DMS153 (cell line): Measurements from ENCODE around the gene SLC17A9.

Source experiments
- DNase-seq: peaks from one replicate; lab custom pipeline; 2025; lab: John Stamatoyannopoulos, UW

Gene SLC17A9

GRCh38 chr20:62969179-62969760 is 16.8 kb downstream of the SLC17A9 start:
- no peak for DNase-seq

- no peak for DNase-seq
Measured at GRCh38 chr20:62969939-62970306, 17.4 kb downstream of the SLC17A9 start.

- no peak for DNase-seq
Measured at GRCh38 chr20:62970307-62971210, 18.1 kb downstream of the SLC17A9 start.

- DNase-seq, result no peak
Measured at GRCh38 chr20:62971211-62971949, 18.9 kb downstream of the SLC17A9 start.

GRCh38 chr20:62971950-62972844 is 19.7 kb downstream of the SLC17A9 start:
- DNase-seq, result peak; percentile 66

- DNase-seq, result no peak
Measured at GRCh38 chr20:62972845-62973745, 20.6 kb downstream of the SLC17A9 start.

- no peak for DNase-seq
Measured at GRCh38 chr20:62975251-62975760, 22.8 kb downstream of the SLC17A9 start.

GRCh38 chr20:62975812-62976508 is 23.5 kb downstream of the SLC17A9 start:
- DNase-seq, result no peak

- no peak for DNase-seq
Measured at GRCh38 chr20:62976886-62977285, 24.4 kb downstream of the SLC17A9 start.

- peak; percentile 65 for DNase-seq
Measured at GRCh38 chr20:62977613-62978560, 25.4 kb downstream of the SLC17A9 start.

- no peak for DNase-seq
Measured at GRCh38 chr20:62978561-62978943, 26.0 kb downstream of the SLC17A9 start.

GRCh38 chr20:62979310-62979709 is 26.8 kb downstream of the SLC17A9 start:
- no peak for DNase-seq

GRCh38 chr20:62979876-62980373 is 27.4 kb downstream of the SLC17A9 start:
- no peak for DNase-seq

GRCh38 chr20:62980380-62980960 is 28.0 kb downstream of the SLC17A9 start:
- peak; percentile 62 for DNase-seq

GRCh38 chr20:62980970-62981369 is 28.5 kb downstream of the SLC17A9 start:
- DNase-seq, result no peak

GRCh38 chr20:62982124-62983075 is 29.9 kb downstream of the SLC17A9 start:
- DNase-seq, result no peak

GRCh38 chr20:62983210-62983609 is 30.7 kb downstream of the SLC17A9 start:
- DNase-seq, result no peak
